ENCODE data around the gene SYCN.
A peak's percentile ranks its signal among the peaks of the same experiment; 100 is the strongest.

Gene SYCN

DNA sequence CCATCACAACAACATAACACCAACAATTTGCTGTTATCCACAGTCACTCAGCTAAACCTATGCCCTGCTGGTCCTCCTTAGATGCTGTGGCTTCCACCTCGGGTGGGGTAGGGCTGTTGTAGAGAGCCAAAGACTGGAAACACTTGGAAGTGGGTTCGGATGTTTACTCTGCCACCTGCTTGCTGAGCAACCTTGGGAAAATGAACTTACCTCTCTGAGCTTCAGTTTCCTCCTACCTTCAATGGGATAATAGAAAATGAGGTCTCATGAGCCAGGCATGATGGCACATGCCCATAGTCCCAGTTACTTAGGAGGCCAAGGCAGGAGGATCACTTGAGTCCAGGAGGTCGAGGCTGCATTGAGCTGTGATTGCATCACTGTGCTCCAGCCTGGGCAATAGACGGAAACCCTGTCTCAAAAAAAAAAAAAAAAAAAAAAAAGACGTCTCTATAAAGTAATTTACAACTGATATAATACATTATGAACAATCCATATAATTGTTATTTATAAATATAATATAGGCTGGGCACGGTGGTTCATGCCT, 3.3 kb upstream of the SYCN start:
- peaks cover 36% of the 10 kb centered on the region for H3K27me3 Mint-ChIP-seq
- DNase-seq = no peak
- H3K27ac Mint-ChIP-seq = no peak overlapping the region
- ATAC-seq = no peak
- no peaks in the 10 kb centered on the region for H3K9me3 Mint-ChIP-seq
- H3K4me3 Mint-ChIP-seq = no peak overlapping the region
- H3K4me1 Mint-ChIP-seq = peaks cover 10% of the 10 kb centered on the region

DNA sequence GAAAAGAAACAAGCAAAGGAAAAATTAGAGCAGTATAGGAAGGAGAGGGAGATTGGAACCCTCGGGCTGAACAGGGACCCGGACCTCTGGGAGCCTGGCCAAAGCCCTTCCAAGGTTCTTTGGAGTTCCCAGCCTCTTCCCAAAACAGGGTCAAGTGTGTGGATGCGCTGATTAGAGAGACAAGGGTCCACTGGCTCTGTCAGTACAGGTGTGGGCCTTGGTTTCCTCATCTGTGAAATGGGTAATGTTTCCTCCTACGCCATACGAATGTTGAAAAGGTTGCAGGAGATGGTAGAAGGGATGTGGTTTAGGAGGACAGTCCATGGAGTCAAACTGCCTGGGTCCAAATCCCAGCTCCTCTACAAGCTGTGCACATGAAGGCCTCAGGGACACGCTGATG, 2.1 kb upstream of the SYCN start:
- H3K4me1 Mint-ChIP-seq = peaks cover 10% of the 10 kb centered on the region
- H3K9me3 Mint-ChIP-seq = no peaks in the 10 kb centered on the region
- no peak for ATAC-seq
- no peak overlapping the region for H3K4me3 Mint-ChIP-seq
- DNase-seq = no peak
- peaks cover 49% of the 10 kb centered on the region for H3K27me3 Mint-ChIP-seq
- no peak overlapping the region for H3K27ac Mint-ChIP-seq

DNA sequence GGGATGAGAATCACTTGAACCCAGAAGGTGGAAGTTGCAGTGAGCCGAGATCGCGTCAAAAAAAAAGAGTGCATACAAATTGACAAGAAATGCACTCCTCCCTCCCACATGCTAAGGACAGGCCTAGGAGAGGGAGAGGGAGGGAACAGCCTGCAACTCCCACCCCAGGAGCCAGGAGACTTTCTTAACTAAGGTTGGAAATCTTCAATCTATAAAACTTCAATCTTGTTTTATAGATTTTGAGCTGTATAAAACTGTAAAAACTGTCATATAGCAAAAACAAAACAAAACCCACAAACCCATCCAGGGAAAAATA, 1.3 kb upstream of the SYCN start:
- Mint-ChIP-seq H3K9me3 (no peaks in the 10 kb centered on the region), H3K27ac (no peak overlapping the region), H3K27me3 (peaks cover 56% of the 10 kb centered on the region), H3K4me1 (peaks cover 10% of the 10 kb centered on the region), H3K4me3 (no peak overlapping the region)
- DNase-seq (no peak), ATAC-seq (no peak)

DNA sequence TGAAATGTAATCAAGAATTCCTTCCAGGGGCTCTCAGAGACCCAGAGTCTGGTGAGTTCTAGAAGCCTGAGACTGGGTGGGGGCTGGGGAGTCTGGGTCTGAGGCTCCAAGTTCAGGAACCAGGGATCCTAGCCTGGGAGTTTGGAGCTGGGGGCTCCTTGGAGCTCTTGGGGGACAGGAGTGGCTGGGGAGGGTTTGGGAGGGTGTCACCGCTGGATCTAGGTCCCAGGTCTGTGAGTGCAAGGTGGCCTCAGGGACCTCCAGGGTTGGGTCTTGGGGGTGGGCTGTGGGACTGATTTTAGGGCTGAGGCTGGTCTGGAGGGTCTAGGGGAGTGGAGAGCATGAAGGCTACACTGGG, 1.1 kb downstream of the SYCN start:
- H3K27ac Mint-ChIP-seq = peak overlapping the region in 1 of 2 donors; percentile 71
- H3K4me1 Mint-ChIP-seq = peaks cover 10% of the 10 kb centered on the region
- DNase-seq = no peak
- H3K9me3 Mint-ChIP-seq = no peaks in the 10 kb centered on the region
- ATAC-seq = no peak
- H3K4me3 Mint-ChIP-seq = no peak overlapping the region
- H3K27me3 Mint-ChIP-seq = peaks cover 78% of the 10 kb centered on the region

DNA sequence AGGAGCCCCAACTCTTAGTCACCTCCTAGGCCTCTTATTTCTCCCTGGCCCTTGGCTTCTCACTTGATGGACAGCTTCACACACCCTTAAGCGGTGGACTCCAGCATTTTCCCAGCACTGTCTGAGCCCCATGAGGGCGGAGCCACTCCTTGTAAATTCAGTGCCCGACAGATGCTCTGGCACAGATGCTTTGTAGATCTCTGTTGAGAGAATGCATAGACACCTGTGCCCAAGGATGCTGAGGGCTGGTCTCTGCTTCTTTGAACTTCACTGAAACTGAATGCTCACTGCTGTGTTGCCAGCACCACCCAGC, 3.3 kb downstream of the SYCN start:
- H3K4me1 Mint-ChIP-seq = peaks cover 30% of the 10 kb centered on the region
- peaks cover 98% of the 10 kb centered on the region for H3K27me3 Mint-ChIP-seq
- no peak overlapping the region for H3K27ac Mint-ChIP-seq
- no peaks in the 10 kb centered on the region for H3K9me3 Mint-ChIP-seq
- no peak for DNase-seq
- no peak for ATAC-seq
- no peak overlapping the region for H3K4me3 Mint-ChIP-seq

DNA sequence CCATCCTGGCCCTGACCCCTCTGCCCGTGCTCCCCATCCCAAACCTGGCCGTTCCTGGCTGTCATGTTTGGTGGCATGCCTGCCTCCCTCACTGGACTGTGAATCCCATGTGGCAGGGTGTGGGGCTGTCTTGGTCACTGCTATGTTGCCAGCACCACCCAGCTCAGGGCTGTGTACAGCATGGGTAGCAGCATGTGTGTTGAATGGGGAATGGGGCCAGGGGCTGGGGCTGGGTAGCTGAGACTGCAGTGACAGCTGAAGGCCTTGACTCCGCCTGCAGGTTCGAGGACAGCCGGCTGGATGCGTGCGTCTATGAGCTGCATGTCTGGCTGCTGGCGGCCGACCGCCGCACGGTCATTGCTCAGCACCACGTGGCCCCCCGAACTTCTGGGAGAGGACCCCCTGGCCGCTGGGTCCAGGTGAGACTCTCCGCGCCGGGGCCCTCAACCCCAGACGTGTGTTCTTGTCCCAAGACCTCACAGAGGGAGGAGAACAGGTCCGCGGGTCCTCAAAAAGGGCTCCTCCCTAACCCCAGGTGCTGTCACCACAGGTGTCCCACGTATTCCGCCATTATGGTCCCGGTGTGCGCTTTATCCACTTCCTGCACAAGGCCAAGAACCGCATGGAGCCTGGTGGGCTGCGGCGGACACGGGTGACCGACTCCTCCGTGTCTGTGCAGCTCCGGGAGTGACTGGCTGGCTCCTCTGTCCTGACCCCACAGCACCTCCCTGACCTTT, 3.8 kb downstream of the SYCN start:
- no peak overlapping the region for H3K27ac Mint-ChIP-seq
- peaks cover 34% of the 10 kb centered on the region for H3K4me1 Mint-ChIP-seq
- DNase-seq = no peak
- H3K27me3 Mint-ChIP-seq = peaks cover 98% of the 10 kb centered on the region
- no peak overlapping the region for H3K4me3 Mint-ChIP-seq
- H3K9me3 Mint-ChIP-seq = no peaks in the 10 kb centered on the region
- ATAC-seq = no peak

DNA sequence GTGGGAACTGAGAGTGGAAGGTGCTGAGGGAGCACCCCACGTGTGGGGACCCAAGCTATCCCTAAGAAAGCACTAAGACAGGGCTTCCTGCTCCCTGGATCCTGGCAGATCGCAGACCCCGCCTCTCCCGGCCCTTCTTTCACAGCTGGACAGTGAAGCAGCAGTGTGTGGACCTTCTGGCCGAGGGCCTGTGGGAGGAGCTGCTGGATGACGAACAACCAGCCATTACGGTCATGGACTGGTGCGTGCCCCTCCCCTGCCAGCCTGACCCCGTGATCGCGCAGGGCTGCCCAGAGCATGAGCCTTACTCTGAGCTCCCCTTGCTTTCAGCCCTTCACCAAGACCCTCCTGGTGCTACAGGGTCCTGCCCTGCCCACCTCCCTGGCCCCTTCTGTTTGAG, 5.0 kb downstream of the SYCN start:
- Mint-ChIP-seq H3K4me3 (no peak overlapping the region), H3K27ac (no peak overlapping the region), H3K9me3 (no peaks in the 10 kb centered on the region), H3K27me3 (peaks cover 96% of the 10 kb centered on the region), H3K4me1 (peaks cover 34% of the 10 kb centered on the region)
- no peak for DNase-seq
- no peak for ATAC-seq

DNA sequence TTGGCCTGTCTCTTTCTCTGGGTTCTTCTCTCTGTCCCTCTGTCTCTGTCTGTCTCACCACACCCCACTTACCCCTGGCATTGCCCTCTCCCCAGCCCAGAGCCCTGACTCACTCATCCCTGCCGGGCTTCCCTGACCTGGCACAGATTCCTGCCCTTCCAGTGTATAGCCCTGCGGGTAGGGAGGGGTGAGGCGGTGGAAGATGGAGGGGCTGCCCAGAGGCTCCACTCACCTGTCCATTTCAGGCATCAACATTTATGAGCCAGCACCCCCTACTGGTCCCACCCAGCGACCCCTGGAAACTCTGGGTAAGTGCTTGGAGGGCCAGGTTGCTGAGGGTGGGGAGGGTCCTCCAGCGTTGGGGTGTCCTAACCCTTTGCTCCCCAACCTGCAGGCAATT, 6.3 kb downstream of the SYCN start:
- ATAC-seq = no peak
- H3K4me1 Mint-ChIP-seq = peaks cover 25% of the 10 kb centered on the region
- H3K4me3 Mint-ChIP-seq = no peak overlapping the region
- H3K9me3 Mint-ChIP-seq = no peaks in the 10 kb centered on the region
- no peak overlapping the region for H3K27ac Mint-ChIP-seq
- peaks cover 96% of the 10 kb centered on the region for H3K27me3 Mint-ChIP-seq
- DNase-seq = no peak

DNA sequence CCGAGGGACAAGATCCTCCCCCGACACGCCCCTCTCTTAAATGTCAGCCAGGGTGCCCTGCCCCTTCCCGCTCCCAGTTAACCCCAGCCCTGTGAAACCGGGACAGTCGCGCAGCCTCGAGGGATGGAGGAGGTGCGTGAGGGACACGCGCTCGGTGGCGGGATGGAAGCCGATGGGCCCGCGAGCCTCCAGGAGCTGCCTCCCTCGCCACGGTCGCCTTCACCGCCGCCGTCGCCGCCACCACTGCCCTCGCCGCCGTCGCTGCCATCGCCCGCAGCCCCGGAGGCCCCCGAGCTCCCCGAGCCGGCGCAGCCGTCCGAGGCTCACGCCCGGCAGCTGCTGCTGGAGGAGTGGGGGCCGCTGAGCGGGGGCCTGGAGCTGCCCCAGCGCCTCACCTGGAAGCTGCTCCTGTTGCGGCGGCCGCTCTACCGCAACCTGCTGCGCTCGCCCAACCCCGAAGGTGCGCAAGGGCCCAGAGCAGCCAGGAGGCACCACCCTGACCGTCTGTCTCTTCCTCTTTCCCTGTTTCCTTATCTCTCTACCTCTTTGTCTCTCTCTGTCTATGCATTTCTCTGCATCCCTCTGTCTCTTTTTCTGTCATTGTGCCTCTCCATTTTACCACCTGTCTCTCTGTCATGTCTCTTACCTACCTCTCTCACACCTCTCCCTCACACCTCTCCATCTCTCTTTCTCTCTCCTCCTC, 7.1 kb downstream of the SYCN start, which contains the start of gene NCCRP1:
NCCRP1 (plus strand) TSS at position 105 of the 703 bp plus-strand sequence; CDS start at position 124, 19 bp downstream.
- Mint-ChIP-seq H3K9me3 (no peaks in the 10 kb centered on the region), H3K4me1 (peaks cover 25% of the 10 kb centered on the region), H3K27me3 (peaks cover 93% of the 10 kb centered on the region), H3K4me3 (peak within 1 kb of the TSS; percentile 55 to 65), H3K27ac (no peak within 1 kb of the TSS)
- ATAC-seq (peak; percentile 29), DNase-seq (no peak)

DNA sequence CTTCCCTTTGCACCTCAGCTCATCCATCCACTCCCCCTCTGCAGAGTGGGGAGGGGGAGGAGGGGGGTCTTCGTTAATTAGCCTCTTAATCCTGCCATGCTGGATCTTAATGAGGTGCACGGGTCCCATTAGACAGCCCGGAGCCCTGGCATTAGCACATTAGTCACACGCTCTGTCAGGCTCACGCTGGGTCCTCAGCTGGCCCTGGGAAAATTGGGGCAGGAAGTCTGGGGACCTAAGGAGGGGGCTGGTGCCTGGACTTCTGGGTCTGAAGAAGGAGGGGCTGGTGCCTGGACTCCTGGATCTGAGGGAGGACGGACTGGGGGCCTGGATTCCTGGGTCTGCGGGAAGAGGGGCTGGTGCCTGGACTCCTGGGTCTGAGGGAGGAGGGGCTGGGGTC, 7.7 kb downstream of the SYCN start:
- H3K4me1 Mint-ChIP-seq = peaks cover 25% of the 10 kb centered on the region
- H3K9me3 Mint-ChIP-seq = no peaks in the 10 kb centered on the region
- ATAC-seq (no peak), DNase-seq (no peak)
- peak overlapping the region in 1 of 2 donors; percentile 65 for H3K4me3 Mint-ChIP-seq
- no peak overlapping the region for H3K27ac Mint-ChIP-seq
- peaks cover 93% of the 10 kb centered on the region for H3K27me3 Mint-ChIP-seq

DNA sequence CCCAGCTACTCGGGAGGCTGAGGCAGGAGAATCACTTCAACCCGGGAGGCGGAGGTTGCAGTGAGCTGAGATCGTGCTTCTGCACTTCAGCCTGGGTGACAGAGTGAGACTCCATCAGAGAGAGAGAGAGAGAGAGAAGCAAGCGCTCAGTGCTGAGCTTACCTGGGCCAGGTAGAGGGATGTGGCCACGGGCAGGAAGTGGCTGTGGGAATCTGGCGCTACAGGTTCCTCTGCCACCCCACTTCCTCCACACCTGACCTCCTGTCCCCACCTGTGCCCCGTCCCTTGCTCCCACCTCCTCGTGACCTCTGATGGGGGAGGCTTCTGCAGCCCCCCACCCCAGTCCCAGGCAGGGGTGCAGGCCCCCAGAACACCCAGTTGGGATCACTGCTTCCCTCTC, 8.3 kb downstream of the SYCN start:
- H3K27ac Mint-ChIP-seq = no peak overlapping the region
- peaks cover 87% of the 10 kb centered on the region for H3K27me3 Mint-ChIP-seq
- H3K4me1 Mint-ChIP-seq = peaks cover 25% of the 10 kb centered on the region
- DNase-seq (no peak), ATAC-seq (peak; percentile 5)
- H3K4me3 Mint-ChIP-seq = peak overlapping the region in 1 of 2 donors; percentile 11
- H3K9me3 Mint-ChIP-seq = no peaks in the 10 kb centered on the region

DNA sequence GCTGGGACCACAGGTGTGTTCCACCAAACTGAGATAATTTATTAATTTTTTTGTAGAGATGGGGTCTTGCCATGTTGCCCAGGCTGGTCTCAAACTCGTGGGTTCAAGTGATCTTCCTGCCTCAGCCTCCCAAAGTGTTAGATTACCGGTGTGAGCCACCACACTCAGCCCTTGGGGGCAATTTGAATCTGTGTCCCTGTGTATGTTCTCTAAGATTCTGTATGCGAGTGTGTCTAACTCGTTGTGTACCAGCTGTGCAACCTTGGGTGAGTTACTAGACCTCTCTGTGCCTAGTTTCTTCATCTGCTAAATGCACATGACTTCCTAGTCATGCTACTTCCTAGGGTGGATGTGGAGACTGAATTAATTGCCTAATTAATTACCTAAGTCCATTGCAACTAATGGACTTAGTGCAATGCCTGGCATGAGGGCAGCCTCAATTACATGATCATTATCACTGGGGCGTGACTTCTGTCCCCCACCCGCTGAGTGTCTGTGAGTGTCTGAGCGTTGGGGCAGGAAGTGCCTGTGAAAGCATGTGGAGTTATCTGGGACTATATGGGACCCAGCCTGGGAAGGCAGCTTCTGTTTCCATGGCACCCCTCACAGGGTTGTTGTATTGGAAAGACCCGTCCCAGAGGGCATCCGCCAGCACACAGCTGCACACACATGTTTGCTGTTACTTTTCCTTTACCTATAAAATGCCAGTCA, 9.1 kb downstream of the SYCN start:
- DNase-seq (no peak), ATAC-seq (no peak)
- H3K27ac Mint-ChIP-seq = no peak overlapping the region
- peaks cover 25% of the 10 kb centered on the region for H3K4me1 Mint-ChIP-seq
- H3K9me3 Mint-ChIP-seq = no peaks in the 10 kb centered on the region
- H3K4me3 Mint-ChIP-seq = no peak overlapping the region
- H3K27me3 Mint-ChIP-seq = peaks cover 79% of the 10 kb centered on the region

DNA sequence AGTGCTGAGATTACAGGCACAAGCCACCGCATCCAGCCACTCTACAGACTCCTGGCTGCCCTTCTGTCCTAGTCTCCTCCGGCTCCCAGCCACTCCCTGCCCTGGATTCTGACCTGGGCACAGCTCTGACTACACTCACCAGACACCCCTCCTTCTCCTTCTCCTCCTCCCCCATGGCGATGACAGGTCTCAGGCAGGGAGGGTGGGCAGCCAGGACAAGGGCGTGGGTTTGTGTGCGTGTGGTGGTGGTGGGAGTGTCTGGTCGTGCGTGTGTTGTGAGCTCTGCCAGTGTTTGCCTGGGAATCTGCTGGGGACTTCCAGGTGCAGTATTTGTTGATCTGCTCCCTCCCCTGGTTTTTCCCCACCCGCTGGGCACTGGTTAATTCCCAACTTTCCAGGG, 10.3 kb downstream of the SYCN start:
- H3K4me3 Mint-ChIP-seq = no peak overlapping the region
- peaks cover 25% of the 10 kb centered on the region for H3K4me1 Mint-ChIP-seq
- ATAC-seq (no peak), DNase-seq (no peak)
- H3K9me3 Mint-ChIP-seq = no peaks in the 10 kb centered on the region
- H3K27ac Mint-ChIP-seq = peak overlapping the region in 1 of 2 donors; percentile 60
- peaks cover 75% of the 10 kb centered on the region for H3K27me3 Mint-ChIP-seq

DNA sequence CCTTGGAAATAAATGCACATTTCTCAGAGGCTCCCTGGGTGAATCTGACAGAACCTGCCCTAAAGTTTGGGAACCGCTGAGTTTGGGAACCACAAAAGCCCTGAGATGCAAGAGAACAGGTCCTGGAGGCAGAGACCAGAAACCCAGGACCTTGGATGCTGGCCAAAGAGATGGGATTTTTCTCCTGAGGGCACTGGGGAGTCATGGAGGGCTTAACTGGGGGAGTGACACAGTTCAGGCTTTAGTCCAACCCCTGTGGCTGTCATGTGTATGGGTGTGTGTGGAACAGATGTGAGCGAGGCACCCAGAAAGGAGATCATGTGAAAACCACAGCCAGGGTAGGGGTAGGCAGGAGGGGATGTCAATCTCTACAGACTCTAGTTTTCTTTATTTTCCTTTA, 11.2 kb downstream of the SYCN start:
- Mint-ChIP-seq H3K4me3 (no peak overlapping the region), H3K27ac (no peak overlapping the region), H3K9me3 (no peaks in the 10 kb centered on the region), H3K27me3 (peaks cover 75% of the 10 kb centered on the region), H3K4me1 (peaks cover 23% of the 10 kb centered on the region)
- no peak for DNase-seq
- ATAC-seq = no peak

DNA sequence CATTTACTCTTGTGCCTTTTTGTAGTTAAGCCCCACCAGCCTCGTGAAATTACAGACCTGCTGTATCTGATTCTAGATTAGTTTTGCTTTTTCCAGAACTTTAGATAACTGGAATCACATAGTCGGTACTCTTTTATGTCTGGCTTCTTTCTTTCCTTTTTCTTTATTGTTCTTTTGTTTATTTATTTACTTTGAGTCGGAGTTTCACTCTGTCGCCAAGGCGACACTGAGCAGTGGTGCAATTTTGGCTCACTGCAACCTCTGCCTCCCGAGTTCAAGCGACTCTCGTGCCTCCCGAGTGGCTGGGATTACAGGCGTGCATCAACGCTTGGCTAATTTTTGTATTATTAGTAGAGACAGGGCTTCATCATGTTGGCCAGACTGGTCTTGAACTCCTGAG, 13.3 kb downstream of the SYCN start:
- Mint-ChIP-seq H3K9me3 (no peaks in the 10 kb centered on the region), H3K27ac (no peak overlapping the region), H3K4me3 (no peak overlapping the region), H3K4me1 (peaks cover 5% of the 10 kb centered on the region), H3K27me3 (peaks cover 61% of the 10 kb centered on the region)
- no peak for DNase-seq
- ATAC-seq = no peak

DNA sequence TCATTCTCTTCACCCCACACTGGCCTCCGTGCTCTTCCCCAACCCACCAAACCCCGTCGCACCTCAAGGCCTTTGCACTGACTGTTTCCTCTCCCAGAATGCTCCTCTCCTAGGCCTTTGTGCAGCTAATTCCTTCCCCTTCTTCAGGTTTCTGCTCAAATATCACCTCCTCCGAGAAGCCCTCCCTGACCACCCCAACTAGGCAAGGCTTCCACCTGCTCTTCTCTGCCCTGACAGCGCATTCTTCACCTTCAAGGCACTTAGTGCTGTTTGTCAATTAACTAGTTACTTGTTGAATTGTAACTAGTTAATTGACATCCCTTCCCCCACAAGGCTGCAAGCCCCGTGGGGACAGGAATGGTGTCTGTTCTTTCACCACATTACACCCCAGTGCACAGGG, 15.1 kb downstream of the SYCN start:
- H3K4me3 Mint-ChIP-seq = no peak overlapping the region
- H3K9me3 Mint-ChIP-seq = no peaks in the 10 kb centered on the region
- no peak overlapping the region for H3K27ac Mint-ChIP-seq
- no peaks in the 10 kb centered on the region for H3K4me1 Mint-ChIP-seq
- DNase-seq = no peak
- no peak for ATAC-seq
- H3K27me3 Mint-ChIP-seq = peaks cover 45% of the 10 kb centered on the region
